ENCODE measurements around the gene PLG.

GRCh38 chr6:160661216-160661615, 40.8 kb upstream of the PLG start:
- TF ChIP-seq CTCF (tag by site-specific recombination; IDR thresholded peaks at IDR 0.05) (no peak), ZSCAN5A (tag by site-specific recombination; IDR thresholded peaks at IDR 0.05) (no peak), ZNF148 (tag by site-specific recombination; IDR thresholded peaks at IDR 0.05; ENCODE audit: borderline replicate concordance) (no peak), REST (tag by site-specific recombination; IDR thresholded peaks at IDR 0.05) (no peak), ZXDB (tag by site-specific recombination; IDR thresholded peaks at IDR 0.05) (no peak), ZNF488 (tag by site-specific recombination; IDR thresholded peaks at IDR 0.05) (no peak)
